AG20443 (cell line): ENCODE data around the gene KRTAP1-1.
"Not testable (repeated sequence)": the region's sequence is repeated elsewhere in the genome, so short reads cannot be mapped to it uniquely, and the experiment has no call there.

Source experiments
- DNase-seq: peaks from one replicate; pipeline ENCODE4 v3.0.0; 2012; ENCODE audit warnings: low spot score, mixed read lengths

Gene KRTAP1-1

GRCh38 chr17:41012326-41013120, 28.7 kb downstream of the KRTAP1-1 start:
- no peak for DNase-seq

- no peak for DNase-seq
Observed at GRCh38 chr17:41010441-41010840, 30.8 kb downstream of the KRTAP1-1 start.

DNA sequence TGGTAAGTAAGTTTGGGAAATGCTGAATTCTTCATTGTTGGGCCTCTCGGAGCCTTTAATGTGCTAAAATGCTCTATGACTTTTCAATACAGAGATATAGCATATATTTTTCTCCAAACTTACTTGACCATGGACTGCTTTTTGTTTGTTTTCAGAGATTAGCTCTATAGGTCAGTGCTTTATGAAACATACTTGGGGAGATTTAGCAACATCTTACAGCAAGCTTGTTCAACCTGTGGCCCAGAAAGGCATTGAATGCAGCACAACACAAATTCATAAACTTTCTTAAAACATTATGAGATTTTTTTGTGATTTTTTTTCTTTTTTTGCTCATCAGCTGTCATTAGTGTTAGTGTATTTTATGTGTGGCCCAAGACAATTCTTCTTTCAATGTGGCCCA, 31.3 kb downstream of the KRTAP1-1 start:
- DNase-seq, result no peak

- DNase-seq, result no peak
Observed at GRCh38 chr17:41009301-41009760, 31.9 kb downstream of the KRTAP1-1 start.

DNA sequence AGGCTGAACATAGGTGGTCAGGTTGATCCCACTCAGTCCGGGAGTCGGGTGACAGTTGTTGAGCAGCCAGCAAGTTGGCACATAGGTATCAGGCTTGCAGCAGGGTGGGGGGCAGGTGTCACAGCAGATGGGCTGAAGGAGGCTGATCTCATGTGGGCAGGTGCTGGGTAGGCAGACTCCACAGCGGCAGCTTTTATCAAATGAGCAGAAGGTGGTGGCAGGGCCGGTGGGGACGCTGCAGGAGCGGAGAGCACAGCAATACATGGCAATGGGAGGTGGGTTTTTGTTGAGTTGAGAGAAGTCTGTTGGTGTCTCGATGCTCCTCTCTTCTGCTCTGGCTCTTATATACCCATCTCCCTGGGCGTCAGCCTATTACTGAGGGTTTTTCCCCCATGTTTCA, 32.4 kb downstream of the KRTAP1-1 start, which contains the start of gene KRTAP3-1:
KRTAP3-1 (minus strand) TSS at position 318 of the 400 bp plus-strand sequence; CDS start at position 264, 54 bp downstream.
- no peak for DNase-seq

DNA sequence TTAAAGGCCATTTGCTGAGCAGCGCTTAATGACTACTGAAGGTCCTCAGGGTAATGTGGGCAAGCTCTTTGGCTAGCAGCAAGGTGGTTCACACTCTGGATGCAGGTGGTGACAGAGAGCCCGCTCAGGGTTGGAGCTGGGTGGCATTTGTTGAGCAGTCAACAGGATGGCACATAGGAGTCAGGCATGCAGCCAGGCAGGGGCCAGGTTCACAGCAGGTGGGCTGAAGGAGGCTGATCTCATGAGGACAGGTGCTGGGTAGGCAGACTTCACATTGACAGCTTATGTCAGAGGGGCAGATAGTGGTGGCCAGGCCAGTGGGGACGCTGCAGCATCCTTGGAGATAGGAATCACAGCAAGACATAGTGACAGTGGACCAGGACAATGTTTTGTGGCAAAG, 36.9 kb downstream of the KRTAP1-1 start:
- DNase-seq, result no peak

- no peak for DNase-seq
Observed at GRCh38 chr17:41003926-41004325, 37.3 kb downstream of the KRTAP1-1 start.

DNA sequence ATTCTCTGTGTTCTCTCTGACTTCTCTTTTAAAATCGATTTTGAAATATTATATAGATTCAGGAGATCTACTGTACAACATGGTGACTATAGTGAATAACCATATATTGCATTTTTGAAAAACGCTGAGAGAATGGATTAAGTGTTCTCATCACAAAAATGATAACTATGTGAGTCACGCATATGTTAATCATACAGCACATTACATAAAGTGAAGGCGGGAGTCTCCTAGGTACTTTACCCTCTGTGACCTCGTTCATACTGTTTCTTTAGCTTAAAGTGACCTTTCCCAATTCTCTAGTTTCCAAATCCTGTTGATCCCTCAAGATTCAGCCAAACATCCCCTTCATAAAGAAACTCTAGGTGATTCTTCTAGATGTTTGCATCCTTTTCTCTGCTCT, 38.4 kb downstream of the KRTAP1-1 start:
- no peak for DNase-seq

DNA sequence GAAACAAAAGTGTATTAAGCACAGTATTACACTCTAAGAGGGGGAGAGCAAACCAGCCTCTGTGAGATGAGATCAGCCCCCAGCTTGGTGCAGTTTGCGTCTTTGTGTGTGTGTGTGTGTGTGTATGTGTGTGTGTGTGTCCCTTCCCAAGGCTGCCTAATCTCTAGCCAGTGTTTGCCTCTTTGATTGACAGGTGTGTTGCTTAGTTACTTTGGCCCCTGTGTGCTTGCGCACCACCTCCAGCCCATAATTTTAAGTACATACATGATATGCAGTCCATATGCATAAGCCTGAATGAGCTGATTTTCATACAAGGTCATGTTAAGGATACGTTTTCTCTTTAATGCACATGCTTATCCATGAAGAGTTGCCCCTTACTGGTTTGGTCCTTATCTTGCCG, 39.5 kb downstream of the KRTAP1-1 start:
- DNase-seq, result no peak

GRCh38 chr17:40999563-40999962, 41.7 kb downstream of the KRTAP1-1 start, which contains the start of gene KRTAP3-2:
Gene KRTAP3-2, minus strand, starts transcription at chr17:40999906. Its CDS starts 53 bp downstream, at chr17:40999853.
- not testable (repeated sequence) for DNase-seq

GRCh38 chr17:40997361-40997760, 43.9 kb downstream of the KRTAP1-1 start:
- DNase-seq, result no peak

DNA sequence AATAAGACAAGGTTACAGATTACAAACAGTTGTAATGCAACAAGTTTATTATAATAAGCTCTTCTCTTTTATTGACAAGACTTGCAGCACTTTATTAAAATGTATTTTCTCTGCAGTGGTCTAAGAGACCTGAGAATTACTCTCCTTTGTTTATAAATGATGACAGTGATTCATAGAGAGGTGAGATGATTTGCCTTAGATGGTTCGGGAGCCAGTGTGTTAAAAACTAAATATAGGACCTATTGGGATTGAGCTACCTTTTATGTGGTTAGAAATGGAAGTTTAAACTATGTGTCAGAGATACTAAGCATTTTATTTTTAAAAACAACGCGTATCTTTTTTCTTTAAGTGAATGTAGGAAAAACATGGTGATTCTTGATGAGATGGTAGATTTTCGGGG, 44.4 kb downstream of the KRTAP1-1 start:
- DNase-seq, result no peak

DNA sequence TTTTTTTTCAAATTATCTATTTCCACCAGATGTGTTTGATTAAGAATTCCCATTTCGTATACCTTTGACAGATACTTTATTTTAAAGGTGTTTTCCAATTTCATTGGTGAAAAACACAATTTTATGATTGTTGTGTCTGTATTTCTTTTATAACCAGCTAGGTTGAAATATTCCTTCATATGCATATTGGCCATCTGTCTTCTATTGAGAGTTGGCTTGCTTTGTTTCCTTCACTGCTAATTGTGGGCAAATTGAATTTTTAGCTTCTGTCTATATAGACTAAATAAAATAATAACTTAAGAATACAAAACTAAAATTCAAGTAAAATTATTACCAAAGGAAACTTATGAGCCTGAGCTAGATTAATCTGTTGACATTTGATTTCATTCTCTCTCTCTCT, 46.1 kb downstream of the KRTAP1-1 start:
- DNase-seq, result no peak

GRCh38 chr17:40993839-40994238, 47.4 kb downstream of the KRTAP1-1 start, which contains the start of gene KRTAP3-3:
Gene KRTAP3-3, minus strand, starts transcription at chr17:40994164. Its CDS starts 67 bp downstream, at chr17:40994097.
- no peak for DNase-seq

DNA sequence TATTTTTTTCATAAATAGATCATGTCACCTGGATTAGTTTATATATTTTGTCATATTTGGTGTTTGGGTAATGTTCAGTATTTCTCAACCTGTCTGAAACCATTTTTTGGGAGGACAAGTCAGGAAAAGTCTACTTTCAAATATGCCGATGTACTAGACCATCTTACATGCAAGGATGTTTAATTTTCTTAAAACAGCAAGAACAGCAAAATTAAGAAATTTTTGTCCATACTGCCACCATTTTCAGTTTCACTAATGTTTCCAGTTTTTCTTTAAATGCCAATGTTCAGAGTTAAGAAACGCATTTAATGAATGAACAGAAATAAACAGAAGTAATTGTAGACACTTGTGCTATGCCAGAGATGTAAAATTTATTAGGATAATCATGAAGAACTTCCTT, 48.2 kb downstream of the KRTAP1-1 start:
- no peak for DNase-seq

GRCh38 chr17:40992666-40993065, 48.6 kb downstream of the KRTAP1-1 start:
- no peak for DNase-seq
